Mesenchymal stem cell (in vitro differentiated cells and primary cell): Measurements from ENCODE around the gene BPIFB3.

Experiments
- DNase-seq: peaks from one replicate; pipeline ENCODE4 v3.0.0-alpha.2; 2013
- H2AFZ ChIP-seq: one replicate; pipeline ENCODE4 v1.6.1; 2013; ENCODE audit warnings: low read depth, mild to moderate bottlenecking, control low read depth, inconsistent platforms, low read length, moderate library complexity
- H2AK5ac ChIP-seq: 2 replicates; pipeline ENCODE4 v1.6.1; 2013; ENCODE audit warnings: low read length, moderate library complexity, mild to moderate bottlenecking, inconsistent platforms; ENCODE audit not compliant: severe bottlenecking
- H2BK120ac ChIP-seq: one replicate; pipeline ENCODE4 v1.6.1; 2013; ENCODE audit warnings: low read depth, mild to moderate bottlenecking, inconsistent platforms, low read length, moderate library complexity
- H2BK12ac ChIP-seq, 2 experiments: one replicate each; pipeline ENCODE4 v1.6.1; 2013; ENCODE audit warnings: inconsistent platforms in 2 of 2, low read length in 2 of 2, mild to moderate bottlenecking in 2 of 2, moderate library complexity in 2 of 2, control low read depth in 1 of 2
- H2BK15ac ChIP-seq: one replicate; pipeline ENCODE4 v1.6.1; 2013; ENCODE audit warnings: mild to moderate bottlenecking, low read depth, inconsistent platforms; ENCODE audit not compliant: poor library complexity, severe bottlenecking
- H2BK5ac ChIP-seq: 2 replicates; pipeline ENCODE4 v1.6.1; 2013; ENCODE audit warnings: low read depth, mild to moderate bottlenecking, low read length, control low read depth, inconsistent platforms; ENCODE audit not compliant: poor library complexity, severe bottlenecking
- H3K14ac ChIP-seq, 2 experiments: one replicate each; pipeline ENCODE4 v1.6.1; 2013; ENCODE audit warnings: inconsistent platforms in 2 of 2, low read length in 2 of 2, control low read depth in 1 of 2, mild to moderate bottlenecking in 1 of 2, moderate library complexity in 1 of 2
- H3K18ac ChIP-seq, 2 experiments: one replicate each; pipeline ENCODE4 v1.6.1; 2013; ENCODE audit warnings: inconsistent platforms in 2 of 2, low read length in 2 of 2, control low read depth in 1 of 2, low read depth in 1 of 2, mild to moderate bottlenecking in 1 of 2
- H3K23ac ChIP-seq, 2 experiments: one replicate each; pipeline ENCODE4 v1.6.1; 2013; ENCODE audit warnings: inconsistent platforms in 2 of 2, low read length in 2 of 2, mild to moderate bottlenecking in 2 of 2, moderate library complexity in 2 of 2, control low read depth in 1 of 2
- H3K27ac ChIP-seq: 2 replicates; pipeline ENCODE4 v1.5.1; 2013; ENCODE audit warnings: mild to moderate bottlenecking, moderate library complexity, low read length, control low read depth, inconsistent platforms; ENCODE audit not compliant: poor library complexity, severe bottlenecking
- H3K27me3 ChIP-seq, 2 experiments: 2 replicates each; pipeline versions ENCODE4 v1.6.1 to v1.7.0; 2013; ENCODE audit warnings: low read length in 2 of 2, mild to moderate bottlenecking in 2 of 2, moderate library complexity in 2 of 2, control low read depth in 1 of 2, inconsistent platforms in 1 of 2; ENCODE audit not compliant: control insufficient read depth in 1 of 2, insufficient read depth in 1 of 2
- H3K36me3 ChIP-seq, 2 experiments: 2 replicates each; pipeline versions ENCODE4 v1.6.1 to v1.7.0; 2013; ENCODE audit warnings: low read length in 2 of 2, control low read depth in 1 of 2, inconsistent platforms in 1 of 2, low read depth in 1 of 2, mild to moderate bottlenecking in 1 of 2; ENCODE audit not compliant: insufficient read depth in 2 of 2, control insufficient read depth in 1 of 2
- H3K4ac ChIP-seq, 2 experiments: one replicate each; pipeline ENCODE4 v1.6.1; 2013; ENCODE audit warnings: inconsistent platforms in 2 of 2, low read length in 2 of 2, mild to moderate bottlenecking in 2 of 2, moderate library complexity in 2 of 2, control low read depth in 1 of 2, low read depth in 1 of 2
- H3K4me1 ChIP-seq: 2 replicates; pipeline ENCODE4 v1.6.1; 2013; ENCODE audit warnings: low read depth, low read length, control low read depth; ENCODE audit not compliant: control insufficient read depth, insufficient read depth
- H3K4me2 ChIP-seq: 2 replicates; pipeline ENCODE4 v1.6.1; 2013; ENCODE audit warnings: low read length, mild to moderate bottlenecking, inconsistent platforms; ENCODE audit not compliant: poor library complexity, severe bottlenecking
- H3K4me3 ChIP-seq, 2 experiments: 2 replicates each; pipeline versions ENCODE4 v1.5.1 to v1.7.0; 2013; ENCODE audit warnings: low read length in 2 of 2, mild to moderate bottlenecking in 2 of 2, control low read depth in 1 of 2, low read depth in 1 of 2; ENCODE audit not compliant: insufficient read depth in 1 of 2
- H3K79me1 ChIP-seq: replicated peaks from 2 replicates; pipeline ENCODE4 v1.6.1; 2013; ENCODE audit warnings: mild to moderate bottlenecking, control low read depth, low read length, inconsistent platforms; ENCODE audit not compliant: poor library complexity, severe bottlenecking
- H3K9ac ChIP-seq: 2 replicates; pipeline ENCODE4 v1.7.0; 2013; ENCODE audit warnings: mild to moderate bottlenecking, low read length, moderate library complexity
- H3K9me3 ChIP-seq: 2 replicates; pipeline ENCODE4 v1.7.0; 2013; ENCODE audit warnings: mild to moderate bottlenecking, low read length; ENCODE audit not compliant: control insufficient read depth
- H4K8ac ChIP-seq: one replicate; pipeline ENCODE4 v1.6.1; 2013; ENCODE audit warnings: inconsistent platforms, mild to moderate bottlenecking, low read length, moderate library complexity
- H4K91ac ChIP-seq: one replicate; pipeline ENCODE4 v1.6.1; 2013; ENCODE audit warnings: mild to moderate bottlenecking, low read length, inconsistent platforms
- WGBS: methylation state at CpG from one replicate; pipeline ENCODE4 v1.1.7; 2013; ENCODE audit warnings: mixed read lengths; 5-methylcytosine and 5-hydroxymethylcytosine counted together

Gene BPIFB3

DNA sequence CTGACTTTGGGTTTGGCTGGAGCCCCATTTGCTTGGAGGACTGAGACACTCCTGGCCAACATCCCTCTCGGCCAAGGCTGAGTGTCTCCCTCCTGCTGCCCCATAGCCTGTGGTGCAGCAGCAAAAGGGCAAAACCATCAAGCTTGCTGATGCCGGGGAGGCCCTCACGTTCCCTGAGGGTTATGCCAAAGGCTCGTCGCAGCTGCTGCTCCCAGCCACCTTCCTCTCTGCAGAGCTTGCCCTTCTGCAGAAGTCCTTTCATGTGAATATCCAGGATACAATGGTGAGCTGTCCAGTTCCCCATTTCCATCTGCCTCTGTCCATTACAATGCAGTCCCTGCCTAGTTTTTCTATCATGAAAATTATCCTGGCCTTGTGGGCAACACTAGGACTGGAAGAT lies 16.2 kb upstream of the BPIFB3 start:
- Histone ChIP-seq H3K23ac (no peak overlapping the region), H2BK12ac (no peak overlapping the region), H3K27me3 (peaks cover 3 to 43% of the 10 kb centered on the region in 2 experiments), H2AFZ (no peak overlapping the region), H3K14ac (no peak overlapping the region), H4K91ac (no peak overlapping the region), H2BK15ac (no peak overlapping the region), H3K9ac (no peak overlapping the region), H2BK120ac (no peak overlapping the region), H4K8ac (no peak overlapping the region), H3K4me2 (no peak overlapping the region), H3K27ac (no peak overlapping the region), H2AK5ac (no peak overlapping the region), H3K4me1 (no peaks in the 10 kb centered on the region), H3K36me3 (no peaks in the 10 kb centered on the region), H3K9me3 (peaks cover 3% of the 10 kb centered on the region), H3K4me3 (no peak overlapping the region), H3K4ac (no peak overlapping the region), H2BK5ac (no peak overlapping the region), H3K18ac (no peak overlapping the region), H3K79me1 (no peaks in the 10 kb centered on the region)
- WGBS = 66% methylated on average over 5 of the region's 5 CpGs
- no peak for DNase-seq

DNA sequence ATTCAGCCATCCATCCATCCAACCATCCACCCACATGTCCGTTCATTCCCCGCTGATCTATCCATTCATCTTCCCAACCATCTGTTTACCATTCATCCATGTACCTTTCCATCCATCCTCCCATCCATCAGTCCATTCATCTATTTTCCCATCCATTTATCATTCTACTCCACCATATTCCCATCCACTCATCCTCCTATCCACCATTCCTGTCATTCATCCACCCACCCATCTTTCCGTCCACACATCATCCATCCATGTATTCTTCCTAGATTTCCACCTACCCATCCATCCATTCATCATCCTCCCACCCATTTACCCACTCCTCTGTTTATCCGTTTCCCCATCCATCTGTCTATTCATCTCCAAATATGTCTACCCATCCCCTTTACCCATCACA lies 15.5 kb upstream of the BPIFB3 start:
- H3K18ac ChIP-seq = no peak overlapping the region
- no peak overlapping the region for H2AK5ac ChIP-seq
- 84% methylated on average over 4 of the region's 4 CpGs for WGBS
- no peak overlapping the region for H2AFZ ChIP-seq
- H3K79me1 ChIP-seq = no peaks in the 10 kb centered on the region
- H3K27ac ChIP-seq = no peak overlapping the region
- H4K8ac ChIP-seq = no peak overlapping the region
- no peaks in the 10 kb centered on the region for H3K4me1 ChIP-seq
- H2BK12ac ChIP-seq = no peak overlapping the region
- H3K9me3 ChIP-seq = peaks cover 3% of the 10 kb centered on the region
- peaks cover 0 to 44% of the 10 kb centered on the region in 2 experiments for H3K27me3 ChIP-seq
- H3K23ac ChIP-seq = no peak overlapping the region
- no peak overlapping the region for H3K4me2 ChIP-seq
- no peak overlapping the region for H2BK120ac ChIP-seq
- H3K4me3 ChIP-seq = no peak overlapping the region
- no peak overlapping the region for H3K14ac ChIP-seq
- no peaks in the 10 kb centered on the region for H3K36me3 ChIP-seq
- H2BK15ac ChIP-seq = no peak overlapping the region
- no peak overlapping the region for H4K91ac ChIP-seq
- H3K4ac ChIP-seq = no peak overlapping the region
- no peak for DNase-seq
- H2BK5ac ChIP-seq = no peak overlapping the region
- H3K9ac ChIP-seq = no peak overlapping the region

GRCh38 chr20:33042430-33042829 lies 11.3 kb upstream of the BPIFB3 start:
- Histone ChIP-seq H3K79me1 (no peaks in the 10 kb centered on the region), H3K4ac (no peak overlapping the region), H3K36me3 (no peaks in the 10 kb centered on the region), H3K4me3 (no peak overlapping the region), H2BK12ac (no peak overlapping the region), H2AFZ (no peak overlapping the region), H3K9me3 (peaks cover 13% of the 10 kb centered on the region), H4K91ac (no peak overlapping the region), H3K14ac (no peak overlapping the region), H3K27me3 (peaks cover 0 to 27% of the 10 kb centered on the region in 2 experiments), H4K8ac (no peak overlapping the region), H3K23ac (no peak overlapping the region), H3K4me2 (no peak overlapping the region), H3K18ac (no peak overlapping the region), H2AK5ac (no peak overlapping the region), H3K9ac (no peak overlapping the region), H3K4me1 (no peaks in the 10 kb centered on the region), H2BK120ac (no peak overlapping the region), H2BK15ac (no peak overlapping the region), H3K27ac (no peak overlapping the region), H2BK5ac (no peak overlapping the region)
- WGBS = 83% methylated on average over 3 of the region's 3 CpGs
- DNase-seq = no peak

DNA sequence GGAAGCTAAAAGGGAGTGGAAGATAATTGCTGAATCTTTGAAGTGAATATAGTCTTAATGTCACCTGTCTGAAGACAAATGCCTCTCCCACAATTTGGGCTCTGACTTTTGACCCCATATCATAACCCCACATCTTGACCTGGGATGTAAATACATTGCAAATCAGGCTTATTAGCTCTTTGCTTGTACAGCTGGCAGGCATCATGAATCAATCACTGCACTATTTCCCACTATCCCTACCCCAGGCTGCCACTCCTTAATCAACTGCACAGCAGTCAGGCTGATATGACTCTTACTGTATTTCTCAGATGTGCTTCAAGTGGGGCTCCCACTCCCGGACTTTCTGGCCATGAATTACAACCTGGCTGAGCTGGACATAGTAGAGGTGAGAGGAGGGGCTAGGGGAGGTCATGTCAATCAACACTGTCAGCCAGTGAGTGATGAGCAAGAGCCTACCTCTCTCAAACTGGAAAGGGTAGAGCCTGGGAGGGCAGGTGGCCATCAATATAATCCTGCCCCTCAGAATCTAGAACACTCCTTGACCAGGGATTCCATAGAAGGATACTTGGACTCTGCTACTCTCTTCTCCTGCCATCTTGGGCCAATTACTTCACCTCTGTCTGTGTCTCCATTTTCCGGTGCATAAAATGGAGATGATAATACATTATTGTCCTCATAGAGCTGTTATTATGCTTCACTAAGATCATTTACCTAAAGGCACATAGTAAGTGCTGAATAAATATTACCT lies 10.5 kb upstream of the BPIFB3 start:
- Histone ChIP-seq H3K9me3 (peaks cover 10% of the 10 kb centered on the region), H2AK5ac (no peak overlapping the region), H3K14ac (no peak overlapping the region), H3K4me1 (no peaks in the 10 kb centered on the region), H3K4ac (no peak overlapping the region), H2AFZ (no peak overlapping the region), H3K27ac (no peak overlapping the region), H3K4me3 (no peak overlapping the region), H3K4me2 (no peak overlapping the region), H4K8ac (no peak overlapping the region), H3K27me3 (peaks cover 0 to 27% of the 10 kb centered on the region in 2 experiments), H3K9ac (no peak overlapping the region), H2BK15ac (no peak overlapping the region), H3K79me1 (no peaks in the 10 kb centered on the region), H3K18ac (no peak overlapping the region), H2BK120ac (no peak overlapping the region), H3K36me3 (no peaks in the 10 kb centered on the region), H2BK12ac (no peak overlapping the region), H4K91ac (no peak overlapping the region), H2BK5ac (no peak overlapping the region), H3K23ac (no peak overlapping the region)
- 36% methylated on average over 1 of the region's 2 CpGs for WGBS
- DNase-seq = no peak
